Tibial nerve (tissue), 3 donors: ENCODE results near the gene NUCB2.

Source experiments
- POLR2A ChIP-seq, 2 donors: fragments of 450-650 bp; IDR thresholded peaks; one replicate each; pipeline ENCODE4 v1.6.1; 2017; ENCODE audit warnings: antibody characterized with exemption in 2 of 2, mild to moderate bottlenecking in 2 of 2, moderate library complexity in 2 of 2
- TF ChIP-seq, protein P1 (sequence below), 5 experiments: fragments of 200-600 bp in 3 of 5; fragments of 450-650 bp in 2 of 5; sonication (generic) in 3 of 5; IDR thresholded peaks; one replicate each; pipeline ENCODE4 v1.5.1; 2016 to 2019; ENCODE audit warnings: antibody characterized with exemption in 5 of 5, mild to moderate bottlenecking in 3 of 5, moderate library complexity in 2 of 5

DNA sequence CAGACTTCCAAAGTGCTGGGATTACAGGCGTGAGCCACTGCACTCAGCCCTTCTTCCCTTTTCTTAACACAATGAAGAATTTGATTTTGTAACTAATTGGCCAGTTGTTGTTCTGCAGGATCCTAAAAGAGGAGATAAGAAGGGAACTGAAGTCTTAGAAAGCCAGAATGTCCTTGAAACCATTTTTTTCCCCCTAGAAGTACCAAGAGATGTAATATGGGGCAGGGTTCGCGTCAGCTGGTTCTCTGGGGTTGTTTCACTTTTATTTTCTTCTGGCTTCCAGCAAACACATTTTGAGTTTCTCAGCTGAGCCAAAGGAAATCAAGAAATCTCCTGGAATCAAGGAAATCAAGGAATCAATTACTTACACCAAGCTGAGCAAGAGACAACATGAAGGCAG, 7.6 kb upstream of the NUCB2 start:
- TF ChIP-seq POLR2A (IDR thresholded peaks at IDR 0.05) = no peak
- TF ChIP-seq, protein P1, sequence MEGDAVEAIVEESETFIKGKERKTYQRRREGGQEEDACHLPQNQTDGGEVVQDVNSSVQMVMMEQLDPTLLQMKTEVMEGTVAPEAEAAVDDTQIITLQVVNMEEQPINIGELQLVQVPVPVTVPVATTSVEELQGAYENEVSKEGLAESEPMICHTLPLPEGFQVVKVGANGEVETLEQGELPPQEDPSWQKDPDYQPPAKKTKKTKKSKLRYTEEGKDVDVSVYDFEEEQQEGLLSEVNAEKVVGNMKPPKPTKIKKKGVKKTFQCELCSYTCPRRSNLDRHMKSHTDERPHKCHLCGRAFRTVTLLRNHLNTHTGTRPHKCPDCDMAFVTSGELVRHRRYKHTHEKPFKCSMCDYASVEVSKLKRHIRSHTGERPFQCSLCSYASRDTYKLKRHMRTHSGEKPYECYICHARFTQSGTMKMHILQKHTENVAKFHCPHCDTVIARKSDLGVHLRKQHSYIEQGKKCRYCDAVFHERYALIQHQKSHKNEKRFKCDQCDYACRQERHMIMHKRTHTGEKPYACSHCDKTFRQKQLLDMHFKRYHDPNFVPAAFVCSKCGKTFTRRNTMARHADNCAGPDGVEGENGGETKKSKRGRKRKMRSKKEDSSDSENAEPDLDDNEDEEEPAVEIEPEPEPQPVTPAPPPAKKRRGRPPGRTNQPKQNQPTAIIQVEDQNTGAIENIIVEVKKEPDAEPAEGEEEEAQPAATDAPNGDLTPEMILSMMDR (IDR thresholded peaks at IDR 0.05) = no peak
